H1 (cell line): ENCODE data around the gene C3orf20. TPM values are rescaled to one million over a fixed set of nuclear protein-coding genes. Genes with fewer than 3 reads are reported as not detected.

Experiments used
- CBX8 ChIP-seq: fragments of 300-800, 300-1000 bp; sonication (generic); IDR thresholded peaks from 2 replicates; pipeline ENCODE4 v1.7.1; 2016; ENCODE audit warnings: low read depth, low read length, borderline replicate concordance
- EGR1 ChIP-seq: IDR thresholded peaks from 2 replicates; pipeline ENCODE4 v1.6.1; 2011; ENCODE audit warnings: low read depth, low read length, borderline replicate concordance
- polyA plus RNA-seq, 7 experiments: library from polyadenylated mRNA; depleted of rRNA in 3 of 7; stranded (reverse) in 5 of 7; unstranded in 2 of 7; fragments of >200 nt in 5 of 7; fragments of 200-250 nt in 2 of 7; gene quantifications; 1 replicate in 5 of 7; 2 replicates in 1 of 7; 4 replicates in 1 of 7; pipeline versions ENCODE4 v1.2.1 to v1.2.3, GENCODE V29; 2011 to 2013; ENCODE audit warnings: missing spikeins in 2 of 7, mixed read lengths in 2 of 7
- total RNA-seq: library from RNA; stranded (reverse); fragmentation: NEBNext Ultra II Directional; extraction: Animal tissue kit (Norgen Biotek cat#: 25700); gene quantifications from 2 replicates; pipeline ENCODE4 v1.2.1, GENCODE V29; 2021

Gene C3orf20
- total and polyA plus RNA-seq, 2 of the 8 experiments (the other 6 are each of a cell fraction or from before 2014, with no cell fraction given): not detected

DNA sequence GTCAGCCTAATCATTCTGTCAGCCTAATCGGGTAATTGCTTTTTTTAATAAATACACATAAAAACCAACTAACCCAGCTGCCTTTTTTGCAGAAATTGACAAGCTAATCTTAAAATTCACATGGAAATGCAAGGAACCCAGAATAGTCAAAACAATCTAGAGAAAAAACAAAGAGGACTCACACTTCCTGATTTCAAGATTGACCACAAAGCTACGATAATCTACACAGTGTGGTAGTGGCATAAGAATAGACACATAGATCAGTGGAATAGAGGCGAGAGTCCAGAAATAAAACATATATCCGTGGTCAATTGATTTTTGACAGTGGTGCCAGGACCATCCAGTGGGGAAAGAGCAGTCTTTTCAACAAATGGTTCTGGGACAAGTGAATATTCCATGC, 2.4 kb upstream of the C3orf20 start (continued):
- TF ChIP-seq CBX8 (no peak), EGR1 (no peak)
